Rectal smooth muscle tissue (tissue), 1 donor: ENCODE data around the gene ZNF320.
"Not testable (repeated sequence)": the region's sequence is repeated elsewhere in the genome, so short reads cannot be mapped to it uniquely, and the experiment has no call there.

Source experiments
- H3K27ac ChIP-seq: one replicate; pipeline ENCODE4 v1.7.0; 2013; ENCODE audit warnings: low read depth, low read length, inconsistent platforms
- H3K27me3 ChIP-seq: one replicate; pipeline ENCODE4 v1.7.0; 2013; ENCODE audit warnings: low read length; ENCODE audit not compliant: control insufficient read depth, insufficient read depth
- H3K36me3 ChIP-seq: one replicate; pipeline ENCODE4 v1.7.0; 2013; ENCODE audit warnings: low read length; ENCODE audit not compliant: control insufficient read depth, insufficient read depth
- H3K4me1 ChIP-seq: one replicate; pipeline ENCODE4 v1.7.0; 2013; ENCODE audit warnings: low read length; ENCODE audit not compliant: control insufficient read depth, insufficient read depth
- H3K4me3 ChIP-seq: one replicate; pipeline ENCODE4 v1.7.0; 2013; ENCODE audit warnings: low read length
- H3K9ac ChIP-seq: one replicate; pipeline ENCODE4 v1.7.0; 2013; ENCODE audit warnings: low read length

ZNF320 gene

DNA sequence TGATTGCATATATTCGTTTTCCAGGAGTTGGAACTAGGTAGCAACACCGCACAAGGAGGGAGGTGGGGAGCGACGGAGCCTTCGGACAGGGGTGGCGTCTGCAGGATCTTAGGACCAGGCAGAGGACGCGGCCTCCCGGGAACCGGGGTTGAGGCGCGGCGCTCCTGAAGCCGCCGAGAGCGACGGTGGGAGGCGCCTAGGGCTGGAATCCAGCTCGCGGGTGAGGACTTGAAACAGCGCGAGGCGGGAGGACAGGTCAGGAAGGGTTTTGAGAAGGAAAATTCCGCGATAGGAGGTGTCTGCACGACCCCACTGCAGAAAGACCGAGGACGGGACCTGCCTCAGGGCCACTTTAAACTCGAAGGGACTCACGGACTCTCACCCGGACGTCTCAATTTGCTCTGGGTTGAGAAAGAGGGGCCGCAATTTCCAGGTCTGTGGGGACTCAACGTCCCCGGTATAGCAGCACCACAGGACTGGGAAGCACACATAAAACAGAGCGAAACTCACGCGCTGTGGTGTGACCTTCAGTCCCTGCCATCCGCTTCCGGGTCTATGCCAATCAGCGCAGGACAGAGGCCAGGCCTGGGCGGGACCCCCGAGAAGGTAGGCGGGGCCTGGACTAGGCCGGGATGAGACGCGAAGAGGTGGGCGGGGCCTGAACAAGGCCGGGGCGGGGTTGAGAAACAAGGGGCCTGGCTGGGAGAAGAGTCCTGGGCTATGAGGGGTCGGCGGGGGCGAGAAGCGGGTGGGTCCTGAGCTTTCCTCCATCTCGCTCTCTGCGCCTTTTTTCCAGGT lies at the start of gene ZNF320:
Gene ZNF320, minus strand, starts transcription at position 498 of the 798 bp plus-strand sequence. CDS start 7,380 bp downstream, outside the sequence.
- H3K9ac ChIP-seq: peak within 1 kb of the TSS; percentile 63
- H3K4me3 ChIP-seq: peak within 1 kb of the TSS; percentile 98
- peak within 1 kb of the TSS; percentile 92 for H3K27ac ChIP-seq
- H3K4me1 ChIP-seq: peaks cover 3% of the 10 kb centered on the region
- no peaks in the 10 kb centered on the region for H3K27me3 ChIP-seq
- no peaks in the 10 kb centered on the region for H3K36me3 ChIP-seq

DNA sequence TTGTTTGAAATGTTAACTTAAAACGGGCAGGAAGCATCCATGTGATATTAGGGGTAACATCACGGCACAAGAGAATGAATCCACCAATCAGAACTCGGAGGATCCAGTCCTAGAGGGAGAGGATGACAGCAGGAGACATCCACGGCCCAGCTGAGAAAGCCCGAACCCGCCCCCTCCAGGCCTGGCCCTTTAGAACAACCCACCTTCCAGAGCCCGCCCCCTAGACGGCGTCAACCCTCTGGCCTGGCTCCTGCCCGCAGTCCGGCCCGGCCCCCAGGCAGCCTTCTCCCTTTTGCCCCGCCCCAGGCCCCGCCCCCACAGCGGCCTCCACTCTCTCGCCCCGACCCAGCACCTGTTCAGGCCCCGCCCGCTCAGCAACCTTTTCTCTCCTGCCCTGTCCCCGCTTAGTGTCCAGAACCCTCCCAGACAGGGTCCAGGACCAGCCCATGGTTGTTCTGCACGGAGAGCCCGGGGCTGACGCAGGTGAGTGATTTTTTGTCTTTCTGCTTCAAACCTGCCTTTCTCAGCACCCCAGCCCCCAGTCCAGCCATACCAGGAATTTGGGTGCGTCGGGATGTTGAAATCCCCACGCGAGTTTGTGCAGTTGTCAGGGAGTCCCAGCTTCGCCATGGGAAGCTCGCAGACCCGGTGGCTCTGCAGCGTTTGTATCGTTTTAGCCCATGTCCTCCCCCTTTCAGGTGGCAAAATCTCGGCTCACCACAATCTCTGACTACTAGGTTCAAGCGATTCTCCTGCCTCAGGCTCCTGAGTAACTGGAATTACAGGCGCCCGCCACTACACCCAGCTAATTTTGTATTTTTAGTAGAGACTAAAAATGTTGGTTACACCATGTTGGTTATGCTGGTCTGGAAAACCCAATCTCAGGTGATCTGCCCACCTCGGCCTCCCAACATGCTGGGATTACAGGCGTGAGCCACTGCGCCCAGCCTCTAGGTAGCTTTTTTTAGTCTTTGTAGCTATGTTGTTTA lies 49.2 kb upstream of the ZNF320 start:
- Histone ChIP-seq H3K27ac (no peak overlapping the region), H3K4me1 (no peaks in the 10 kb centered on the region), H3K9ac (no peak overlapping the region), H3K36me3 (peaks cover 18% of the 10 kb centered on the region), H3K4me3 (no peak overlapping the region), H3K27me3 (no peaks in the 10 kb centered on the region)

DNA sequence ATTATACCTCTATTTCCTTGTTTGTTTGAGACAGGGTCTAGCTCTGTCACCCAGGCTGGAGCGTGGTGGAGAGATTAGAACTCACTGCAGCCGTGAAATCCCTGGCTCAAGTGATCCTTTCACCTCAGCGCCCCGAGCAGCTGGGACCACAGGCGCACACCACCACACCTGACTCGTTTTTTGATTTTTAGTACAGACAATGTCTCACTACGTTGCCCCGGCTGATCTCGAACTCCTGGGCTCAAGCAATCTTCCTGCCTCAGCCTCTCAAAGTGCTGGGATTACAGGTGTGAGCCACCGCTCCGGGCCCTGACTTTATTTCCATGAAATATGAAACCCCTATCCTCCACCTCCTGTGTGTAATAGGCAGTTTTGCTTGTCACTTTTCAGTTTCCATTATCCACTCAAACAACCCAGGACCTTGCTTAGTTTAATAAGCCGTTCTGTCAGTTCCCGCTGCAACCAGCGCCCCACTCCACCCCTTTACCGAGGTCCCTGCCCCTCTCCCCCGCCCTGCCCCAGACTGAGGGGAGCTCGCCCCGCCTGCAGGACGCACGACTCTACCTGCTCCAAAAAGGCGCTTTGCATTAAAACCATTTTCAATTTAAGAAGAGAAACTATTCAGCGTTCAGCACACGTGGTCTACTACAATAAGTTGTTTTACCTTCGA lies 48.4 kb upstream of the ZNF320 start:
- no peak overlapping the region for H3K9ac ChIP-seq

DNA sequence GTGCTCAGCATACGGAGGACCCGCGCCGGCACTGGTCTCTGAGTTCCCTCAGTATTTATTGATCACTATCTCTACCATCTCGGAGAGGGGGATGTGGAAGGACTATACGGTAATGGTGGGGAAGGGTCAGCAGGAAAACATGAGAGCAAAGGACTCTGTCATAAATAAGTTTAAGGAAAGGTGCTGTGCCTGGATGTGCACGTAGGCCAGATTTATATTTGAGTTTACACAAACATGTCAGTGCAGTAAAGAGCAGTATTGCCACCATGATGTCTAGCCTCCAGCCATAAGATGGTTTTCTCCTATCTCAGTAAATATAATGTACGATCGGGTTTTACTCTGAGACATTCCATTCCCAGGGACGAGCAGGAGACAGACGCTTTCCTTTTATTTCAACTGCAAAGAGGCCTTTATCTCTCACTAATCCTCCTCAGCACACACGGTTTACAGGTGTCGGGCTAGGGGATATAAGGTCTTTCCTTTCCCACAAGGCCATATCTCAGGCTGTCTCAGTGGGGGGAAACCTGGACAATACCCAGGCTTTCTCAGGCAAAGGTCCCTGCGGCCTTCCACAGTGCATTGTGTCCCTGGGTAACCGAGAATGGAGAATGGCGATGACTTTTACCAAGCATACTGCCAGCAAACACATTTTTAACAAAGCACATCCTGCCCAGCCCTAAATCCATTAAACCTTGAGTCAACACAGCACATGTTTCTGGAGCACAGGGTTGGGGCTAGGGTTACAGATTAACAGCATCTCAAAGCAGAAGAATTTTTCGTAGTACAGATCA lies 47.5 kb upstream of the ZNF320 start:
- not testable (repeated sequence) for H3K4me1 ChIP-seq, H3K9ac ChIP-seq, H3K36me3 ChIP-seq, H3K27me3 ChIP-seq, H3K27ac ChIP-seq, H3K4me3 ChIP-seq

More for the DNA sequence above, 48.4 kb upstream of the ZNF320 start:
- no peak overlapping the region for H3K4me3 ChIP-seq
- H3K27me3 ChIP-seq: no peaks in the 10 kb centered on the region
- peaks cover 12% of the 10 kb centered on the region for H3K36me3 ChIP-seq
- H3K4me1 ChIP-seq: no peaks in the 10 kb centered on the region
- no peak overlapping the region for H3K27ac ChIP-seq

DNA sequence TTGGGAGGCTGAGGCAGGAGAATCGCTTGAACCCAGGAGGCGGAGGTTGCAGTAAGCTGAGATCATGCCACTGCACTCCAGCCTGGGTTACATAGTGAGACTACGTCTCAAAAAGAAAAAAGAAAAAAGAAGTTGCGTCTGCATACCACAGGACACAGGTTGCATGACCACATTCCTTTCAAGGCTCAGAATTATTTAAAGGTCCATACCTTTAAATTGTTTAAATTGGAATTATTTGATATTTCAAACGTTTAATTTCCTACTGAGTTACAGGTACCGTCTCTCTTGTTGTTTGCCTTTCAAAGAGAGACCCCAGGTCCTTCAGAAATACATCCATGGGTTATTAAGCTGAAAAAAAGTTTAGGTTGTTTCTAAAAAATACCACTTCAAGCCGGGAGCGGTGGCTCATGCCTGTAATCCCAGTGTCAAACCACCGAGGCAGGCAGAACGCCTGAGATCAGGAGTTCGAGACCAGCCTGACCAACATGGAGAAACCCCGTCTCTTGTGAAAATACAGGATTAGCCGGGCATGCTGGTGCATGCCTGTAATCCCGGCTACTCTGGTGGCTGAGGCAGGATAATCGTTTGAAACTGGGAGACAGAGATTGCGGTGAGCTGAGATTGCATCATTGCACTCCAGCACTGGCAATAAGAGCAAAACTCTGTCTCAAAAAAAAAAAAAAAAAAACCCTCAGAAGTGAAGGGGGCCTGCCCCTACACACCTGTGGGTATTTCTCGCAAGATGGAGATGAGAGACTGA lies 46.6 kb upstream of the ZNF320 start:
- Histone ChIP-seq H3K4me1 (no peaks in the 10 kb centered on the region), H3K27me3 (no peaks in the 10 kb centered on the region), H3K36me3 (no peaks in the 10 kb centered on the region), H3K9ac (no peak overlapping the region), H3K27ac (no peak overlapping the region), H3K4me3 (no peak overlapping the region)

- Histone ChIP-seq H3K27me3 (no peaks in the 10 kb centered on the region), H3K27ac (no peak overlapping the region), H3K4me3 (peak overlapping the region; percentile 72), H3K36me3 (no peaks in the 10 kb centered on the region), H3K9ac (peak overlapping the region; percentile 53), H3K4me1 (no peaks in the 10 kb centered on the region)
These were observed 45.9 kb upstream of the ZNF320 start for GRCh38 chr19:52943134-52943883.

DNA sequence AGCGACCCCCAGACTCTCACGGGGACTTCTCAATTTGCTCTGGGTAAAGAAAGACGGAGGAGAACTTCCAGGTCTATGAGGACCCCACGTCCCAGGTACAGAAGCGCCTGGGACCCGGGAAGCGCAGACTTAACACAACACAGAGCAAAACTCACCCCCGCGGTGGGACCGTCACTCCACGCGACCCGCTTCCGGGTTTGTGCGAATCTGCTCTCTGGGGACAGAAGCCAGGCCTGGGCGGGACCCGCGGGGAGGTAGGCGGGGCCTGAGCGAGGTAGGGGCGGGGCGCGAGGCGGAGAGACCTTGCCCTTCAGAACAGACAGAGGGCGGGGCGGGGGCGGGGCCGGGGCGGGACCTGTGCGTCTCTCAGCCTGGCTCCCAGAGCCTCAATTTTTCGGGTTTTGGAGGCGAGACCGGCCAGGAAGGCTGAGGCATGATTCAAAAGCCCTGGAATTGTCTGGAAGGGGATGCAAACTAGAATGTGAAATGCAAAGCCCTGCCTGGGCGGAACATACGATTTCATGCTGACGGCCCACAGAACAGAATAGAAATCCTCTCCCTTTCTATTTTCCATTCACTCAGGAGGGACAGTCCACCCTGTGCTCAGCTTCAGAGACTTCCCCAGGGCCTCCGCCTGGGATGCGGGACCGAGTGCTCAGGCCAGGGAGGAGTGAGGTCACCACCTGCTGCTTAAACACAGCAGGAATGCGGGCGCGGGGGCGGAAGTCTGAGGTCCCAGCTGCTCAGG lies 45.1 kb upstream of the ZNF320 start:
- Histone ChIP-seq H3K4me3 (peak overlapping the region; percentile 96), H3K27me3 (no peaks in the 10 kb centered on the region), H3K36me3 (no peaks in the 10 kb centered on the region)

GRCh38 chr19:52941941-52942385 lies 44.5 kb upstream of the ZNF320 start:
- Histone ChIP-seq H3K9ac (peak overlapping the region; percentile 70), H3K4me1 (no peaks in the 10 kb centered on the region), H3K27ac (peak overlapping the region; percentile 68)

More for the DNA sequence above, 45.1 kb upstream of the ZNF320 start:
- Histone ChIP-seq H3K4me1 (no peaks in the 10 kb centered on the region), H3K9ac (peak overlapping the region; percentile 70), H3K27ac (peak overlapping the region; percentile 68)

DNA sequence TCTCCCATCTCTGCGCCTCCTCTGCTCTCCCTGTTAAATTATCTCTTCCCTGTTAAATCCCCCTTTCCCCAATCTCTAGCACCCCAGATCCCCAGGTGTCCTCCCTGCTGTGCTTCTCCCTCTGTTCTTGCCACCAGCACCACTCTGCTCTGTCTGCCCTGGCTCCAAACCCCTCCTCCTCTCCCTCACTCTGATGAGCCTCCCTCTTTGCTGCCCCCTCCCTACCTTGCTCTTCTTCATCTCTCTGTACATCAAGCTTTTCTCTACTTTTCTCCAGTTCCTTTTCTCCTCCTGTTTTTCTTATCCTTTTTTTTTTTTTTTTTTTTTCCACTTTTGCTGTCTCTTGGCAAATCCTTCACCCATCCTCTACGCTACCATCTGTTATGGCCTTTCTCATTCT lies 44.1 kb upstream of the ZNF320 start:
- not testable (repeated sequence) for H3K27ac ChIP-seq, H3K27me3 ChIP-seq, H3K4me1 ChIP-seq, H3K36me3 ChIP-seq
- H3K9ac ChIP-seq: peak overlapping the region; percentile 70
- peak overlapping the region; percentile 96 for H3K4me3 ChIP-seq

More at GRCh38 chr19:52941941-52942385, 44.5 kb upstream of the ZNF320 start:
- H3K36me3 ChIP-seq: no peaks in the 10 kb centered on the region
- H3K4me3 ChIP-seq: peak overlapping the region; percentile 96
- H3K27me3 ChIP-seq: no peaks in the 10 kb centered on the region

GRCh38 chr19:52940905-52941304 lies 43.5 kb upstream of the ZNF320 start:
- H3K36me3 ChIP-seq, H3K9ac ChIP-seq, H3K4me1 ChIP-seq, H3K27ac ChIP-seq, H3K4me3 ChIP-seq, H3K27me3 ChIP-seq: not testable (repeated sequence)
